GM23338 (cell line): ENCODE measurements around the gene RELCH. TPM values are rescaled to one million over a fixed set of nuclear protein-coding genes. Genes with fewer than 3 reads are reported as not detected.

Experiments used
- ATAC-seq: fragments of 200-7000 bp; cut with Tn5 transposase; 3 replicates; pipeline ENCODE4 v1.9.1; 2020
- DNase-seq: peaks from one replicate; pipeline ENCODE4 v3.0.0-alpha.2; 2015; ENCODE audit warnings: low spot score
- H2AFZ ChIP-seq: fragments of 200-600 bp; sonication (generic); 2 replicates; pipeline ENCODE4 v1.8.0; 2016; ENCODE audit warnings: antibody characterized with exemption, mild to moderate bottlenecking, moderate library complexity
- H3F3A ChIP-seq: fragments of 200-600 bp; sonication (generic); replicated peaks from 2 replicates; pipeline ENCODE4 v1.8.0; 2017; ENCODE audit warnings: antibody characterized with exemption, mixed run types, low read depth
- H3K27ac ChIP-seq: fragments of 200-600 bp; sonication (generic); 2 replicates; pipeline ENCODE4 v1.6.1; 2016; ENCODE audit warnings: low read depth
- H3K27me3 ChIP-seq: fragments of 200-600 bp; sonication (generic); 2 replicates; pipeline ENCODE4 v1.8.0; 2016; ENCODE audit warnings: mild to moderate bottlenecking, mixed run types, moderate library complexity; ENCODE audit not compliant: insufficient read depth
- H3K36me3 ChIP-seq: fragments of 200-600 bp; sonication (generic); 2 replicates; pipeline ENCODE4 v1.8.0; 2016; ENCODE audit warnings: mild to moderate bottlenecking; ENCODE audit not compliant: insufficient read depth
- H3K4me1 ChIP-seq: fragments of 200-600 bp; sonication (generic); 2 replicates; pipeline ENCODE4 v1.8.0; 2016; ENCODE audit warnings: mild to moderate bottlenecking, moderate library complexity; ENCODE audit not compliant: insufficient read depth
- H3K4me2 ChIP-seq: fragments of 200-600 bp; sonication (generic); 2 replicates; pipeline ENCODE4 v1.7.1; 2017; ENCODE audit warnings: mixed run types
- H3K4me3 ChIP-seq: fragments of 200-600 bp; sonication (generic); 2 replicates; pipeline ENCODE4 v1.6.1; 2016; ENCODE audit warnings: mixed run types
- H3K79me2 ChIP-seq: fragments of 200-600 bp; sonication (generic); replicated peaks from 2 replicates; pipeline ENCODE4 v1.8.0; 2017; ENCODE audit warnings: mild to moderate bottlenecking; ENCODE audit not compliant: insufficient read depth
- H3K9me2 ChIP-seq: fragments of 200-600 bp; sonication (generic); 2 replicates; pipeline ENCODE4 v1.8.0; 2017; ENCODE audit not compliant: insufficient read depth
- H4K20me1 ChIP-seq: fragments of 200-600 bp; sonication (generic); replicated peaks from 2 replicates; pipeline ENCODE4 v1.8.0; 2017; ENCODE audit warnings: mild to moderate bottlenecking; ENCODE audit not compliant: insufficient read depth
- H3K27ac Mint-ChIP-seq: 2 replicates; pipeline ENCODE4 v1.8.0; 2020; ENCODE audit warnings: inconsistent platforms, mild to moderate bottlenecking, moderate library complexity, mixed read lengths
- H3K27me3 Mint-ChIP-seq: 3 replicates; pipeline ENCODE4 v1.8.0; 2022; ENCODE audit warnings: low read depth, mild to moderate bottlenecking, moderate library complexity, mixed read lengths, inconsistent platforms; ENCODE audit not compliant: insufficient read depth, poor library complexity
- H3K36me3 Mint-ChIP-seq: 3 replicates; pipeline ENCODE4 v1.8.0; 2021; ENCODE audit warnings: low read depth, mild to moderate bottlenecking, inconsistent platforms, moderate library complexity, mixed read lengths
- H3K4me1 Mint-ChIP-seq: 3 replicates; pipeline ENCODE4 v1.8.0; 2020; ENCODE audit warnings: mild to moderate bottlenecking, inconsistent platforms, mixed read lengths
- H3K4me3 Mint-ChIP-seq: 3 replicates; pipeline ENCODE4 v1.8.0; 2021; ENCODE audit warnings: moderate library complexity, mild to moderate bottlenecking, inconsistent platforms, mixed read lengths
- H3K9me3 Mint-ChIP-seq: 3 replicates; pipeline ENCODE4 v1.8.0; 2020; ENCODE audit warnings: moderate library complexity, mild to moderate bottlenecking, inconsistent platforms, mixed read lengths
- EZH2 ChIP-seq: fragments of 200-600 bp; sonication (generic); IDR thresholded peaks from one replicate; pipeline ENCODE4 v1.8.0; 2017; ENCODE audit warnings: antibody characterized with exemption, mild to moderate bottlenecking, low read depth; ENCODE audit not compliant: unreplicated experiment
- STAT1 ChIP-seq: IDR thresholded peaks from one replicate; pipeline ENCODE4 v1.6.1; 2016; ENCODE audit warnings: antibody characterized with exemption; ENCODE audit not compliant: unreplicated experiment
- ZNF114 ChIP-seq: fragments of 250-450 bp; sonication (Bioruptor Pico); IDR thresholded peaks from 2 replicates; pipeline ENCODE4 v1.5.0; 2020; ENCODE audit warnings: mild to moderate bottlenecking, moderate library complexity
- ZNF331 ChIP-seq: fragments of 250-450 bp; sonication (Bioruptor Pico); IDR thresholded peaks from 2 replicates; pipeline ENCODE4 v1.5.0; 2020; ENCODE audit warnings: low read depth, mild to moderate bottlenecking, moderate library complexity
- polyA plus RNA-seq: library from polyadenylated mRNA; unstranded; fragments of >200 nt; fragmentation: Nextera tagmentation; extraction: Ambion mirVana; gene quantifications from 2 replicates; pipeline ENCODE4 v1.2.1, GENCODE V29; 2016
- total RNA-seq: library from RNA; depleted of rRNA; stranded (reverse); fragments of >200 nt; shearing (Covaris generic); gene quantifications from 2 replicates; pipeline ENCODE4 v1.2.3, GENCODE V29; 2014
- TF ChIP-seq, protein P1 (sequence below): IDR thresholded peaks from 2 replicates; pipeline ENCODE4 v1.6.1; 2016; ENCODE audit warnings: antibody characterized with exemption
- TF ChIP-seq, protein P2 (sequence below): fragments of 250-450 bp; sonication (Bioruptor Pico); IDR thresholded peaks from 2 replicates; pipeline ENCODE4 v1.5.0; 2020; ENCODE audit warnings: mild to moderate bottlenecking, moderate library complexity

The RELCH gene
- total and polyA plus RNA-seq, 2 experiments from 2014 or later: 8.8 to 56.4 TPM

DNA sequence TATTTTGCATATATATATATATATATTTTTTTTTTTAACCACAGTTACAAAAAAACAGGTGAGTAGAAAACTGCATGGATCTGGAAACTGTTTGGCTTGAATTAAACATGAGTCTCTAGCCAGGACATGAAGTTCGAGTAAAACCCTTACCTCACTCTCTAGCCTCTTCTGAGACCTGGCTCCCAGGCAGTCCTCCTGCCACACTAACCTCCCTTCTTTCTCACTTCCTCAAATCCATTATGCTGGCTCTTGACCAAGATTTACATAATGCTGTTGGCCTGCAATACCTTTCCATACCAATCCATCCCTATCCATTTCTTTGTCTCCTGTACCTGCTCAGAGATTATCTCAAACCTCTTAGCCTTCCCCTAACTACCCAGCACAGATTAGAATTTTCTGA is 34.2 kb upstream of the RELCH start:
- no peak overlapping the region for H3K4me3 ChIP-seq
- no peak overlapping the region for H2AFZ ChIP-seq
- H3K9me2 ChIP-seq: no peaks in the 10 kb centered on the region
- Mint-ChIP-seq H3K9me3 (no peaks in the 10 kb centered on the region; the same call in 2 of the 3 replicates), H3K36me3 (no peaks in the 10 kb centered on the region), H3K4me1 (peaks cover 8% of the 10 kb centered on the region), H3K27me3 (peaks cover 2% of the 10 kb centered on the region), H3K4me3 (no peak overlapping the region), H3K27ac (no peak overlapping the region)
- ATAC-seq (no peak; the same call in 2 of the 3 replicates), DNase-seq (peak; percentile 13)
- H3K79me2 ChIP-seq: no peaks in the 10 kb centered on the region
- no peaks in the 10 kb centered on the region for H3K4me1 ChIP-seq
- H3K4me2 ChIP-seq: no peak overlapping the region
- TF ChIP-seq, protein P1, sequence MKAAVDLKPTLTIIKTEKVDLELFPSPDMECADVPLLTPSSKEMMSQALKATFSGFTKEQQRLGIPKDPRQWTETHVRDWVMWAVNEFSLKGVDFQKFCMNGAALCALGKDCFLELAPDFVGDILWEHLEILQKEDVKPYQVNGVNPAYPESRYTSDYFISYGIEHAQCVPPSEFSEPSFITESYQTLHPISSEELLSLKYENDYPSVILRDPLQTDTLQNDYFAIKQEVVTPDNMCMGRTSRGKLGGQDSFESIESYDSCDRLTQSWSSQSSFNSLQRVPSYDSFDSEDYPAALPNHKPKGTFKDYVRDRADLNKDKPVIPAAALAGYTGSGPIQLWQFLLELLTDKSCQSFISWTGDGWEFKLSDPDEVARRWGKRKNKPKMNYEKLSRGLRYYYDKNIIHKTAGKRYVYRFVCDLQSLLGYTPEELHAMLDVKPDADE: no peak
- TF ChIP-seq, protein P2, sequence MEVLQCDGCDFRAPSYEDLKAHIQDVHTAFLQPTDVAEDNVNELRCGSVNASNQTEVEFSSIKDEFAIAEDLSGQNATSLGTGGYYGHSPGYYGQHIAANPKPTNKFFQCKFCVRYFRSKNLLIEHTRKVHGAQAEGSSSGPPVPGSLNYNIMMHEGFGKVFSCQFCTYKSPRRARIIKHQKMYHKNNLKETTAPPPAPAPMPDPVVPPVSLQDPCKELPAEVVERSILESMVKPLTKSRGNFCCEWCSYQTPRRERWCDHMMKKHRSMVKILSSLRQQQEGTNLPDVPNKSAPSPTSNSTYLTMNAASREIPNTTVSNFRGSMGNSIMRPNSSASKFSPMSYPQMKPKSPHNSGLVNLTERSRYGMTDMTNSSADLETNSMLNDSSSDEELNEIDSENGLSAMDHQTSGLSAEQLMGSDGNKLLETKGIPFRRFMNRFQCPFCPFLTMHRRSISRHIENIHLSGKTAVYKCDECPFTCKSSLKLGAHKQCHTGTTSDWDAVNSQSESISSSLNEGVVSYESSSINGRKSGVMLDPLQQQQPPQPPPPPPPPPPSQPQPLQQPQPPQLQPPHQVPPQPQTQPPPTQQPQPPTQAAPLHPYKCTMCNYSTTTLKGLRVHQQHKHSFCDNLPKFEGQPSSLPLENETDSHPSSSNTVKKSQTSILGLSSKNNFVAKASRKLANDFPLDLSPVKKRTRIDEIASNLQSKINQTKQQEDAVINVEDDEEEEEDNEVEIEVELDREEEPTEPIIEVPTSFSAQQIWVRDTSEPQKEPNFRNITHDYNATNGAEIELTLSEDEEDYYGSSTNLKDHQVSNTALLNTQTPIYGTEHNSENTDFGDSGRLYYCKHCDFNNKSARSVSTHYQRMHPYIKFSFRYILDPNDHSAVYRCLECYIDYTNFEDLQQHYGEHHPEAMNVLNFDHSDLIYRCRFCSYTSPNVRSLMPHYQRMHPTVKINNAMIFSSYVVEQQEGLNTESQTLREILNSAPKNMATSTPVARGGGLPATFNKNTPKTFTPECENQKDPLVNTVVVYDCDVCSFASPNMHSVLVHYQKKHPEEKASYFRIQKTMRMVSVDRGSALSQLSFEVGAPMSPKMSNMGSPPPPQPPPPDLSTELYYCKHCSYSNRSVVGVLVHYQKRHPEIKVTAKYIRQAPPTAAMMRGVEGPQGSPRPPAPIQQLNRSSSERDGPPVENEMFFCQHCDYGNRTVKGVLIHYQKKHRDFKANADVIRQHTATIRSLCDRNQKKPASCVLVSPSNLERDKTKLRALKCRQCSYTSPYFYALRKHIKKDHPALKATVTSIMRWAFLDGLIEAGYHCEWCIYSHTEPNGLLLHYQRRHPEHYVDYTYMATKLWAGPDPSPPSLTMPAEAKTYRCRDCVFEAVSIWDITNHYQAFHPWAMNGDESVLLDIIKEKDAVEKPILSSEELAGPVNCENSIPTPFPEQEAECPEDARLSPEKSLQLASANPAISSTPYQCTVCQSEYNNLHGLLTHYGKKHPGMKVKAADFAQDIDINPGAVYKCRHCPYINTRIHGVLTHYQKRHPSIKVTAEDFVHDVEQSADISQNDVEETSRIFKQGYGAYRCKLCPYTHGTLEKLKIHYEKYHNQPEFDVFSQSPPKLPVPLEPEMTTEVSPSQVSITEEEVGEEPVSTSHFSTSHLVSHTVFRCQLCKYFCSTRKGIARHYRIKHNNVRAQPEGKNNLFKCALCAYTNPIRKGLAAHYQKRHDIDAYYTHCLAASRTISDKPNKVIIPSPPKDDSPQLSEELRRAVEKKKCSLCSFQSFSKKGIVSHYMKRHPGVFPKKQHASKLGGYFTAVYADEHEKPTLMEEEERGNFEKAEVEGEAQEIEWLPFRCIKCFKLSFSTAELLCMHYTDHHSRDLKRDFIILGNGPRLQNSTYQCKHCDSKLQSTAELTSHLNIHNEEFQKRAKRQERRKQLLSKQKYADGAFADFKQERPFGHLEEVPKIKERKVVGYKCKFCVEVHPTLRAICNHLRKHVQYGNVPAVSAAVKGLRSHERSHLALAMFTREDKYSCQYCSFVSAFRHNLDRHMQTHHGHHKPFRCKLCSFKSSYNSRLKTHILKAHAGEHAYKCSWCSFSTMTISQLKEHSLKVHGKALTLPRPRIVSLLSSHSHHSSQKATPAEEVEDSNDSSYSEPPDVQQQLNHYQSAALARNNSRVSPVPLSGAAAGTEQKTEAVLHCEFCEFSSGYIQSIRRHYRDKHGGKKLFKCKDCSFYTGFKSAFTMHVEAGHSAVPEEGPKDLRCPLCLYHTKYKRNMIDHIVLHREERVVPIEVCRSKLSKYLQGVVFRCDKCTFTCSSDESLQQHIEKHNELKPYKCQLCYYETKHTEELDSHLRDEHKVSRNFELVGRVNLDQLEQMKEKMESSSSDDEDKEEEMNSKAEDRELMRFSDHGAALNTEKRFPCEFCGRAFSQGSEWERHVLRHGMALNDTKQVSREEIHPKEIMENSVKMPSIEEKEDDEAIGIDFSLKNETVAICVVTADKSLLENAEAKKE (CRISPR knock-in tag): 0 out of 2 replicates have a peak, but pooled peaks have one; percentile 42
- H3K27me3 ChIP-seq: no peaks in the 10 kb centered on the region
- no peaks in the 10 kb centered on the region for H4K20me1 ChIP-seq
- no peaks in the 10 kb centered on the region for H3F3A ChIP-seq
- no peak overlapping the region for H3K27ac ChIP-seq
- H3K36me3 ChIP-seq: no peaks in the 10 kb centered on the region

DNA sequence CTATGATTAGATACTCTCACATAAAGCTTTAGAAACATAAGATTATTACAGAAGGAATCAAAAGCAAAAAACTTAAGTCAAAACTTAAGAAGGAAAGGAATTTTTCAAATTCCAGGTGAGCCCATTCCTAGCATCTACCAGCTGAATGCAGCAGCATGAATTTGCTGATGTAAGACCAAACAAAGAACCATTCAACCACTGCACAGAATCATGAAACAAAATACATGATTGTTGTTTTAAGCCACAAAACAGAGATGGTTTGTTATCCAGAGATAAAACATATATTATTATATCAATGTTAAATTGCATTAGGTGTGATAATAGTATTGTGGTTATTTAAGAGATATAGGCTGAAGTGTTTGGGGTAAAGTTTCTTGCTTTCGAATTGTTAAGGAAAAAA is 29.2 kb upstream of the RELCH start:
- Histone ChIP-seq H3K4me2 (no peak overlapping the region), H3K79me2 (no peaks in the 10 kb centered on the region), H3F3A (no peaks in the 10 kb centered on the region), H3K27ac (no peak overlapping the region), H3K36me3 (no peaks in the 10 kb centered on the region), H3K4me3 (no peak overlapping the region), H3K27me3 (no peaks in the 10 kb centered on the region), H2AFZ (no peak overlapping the region), H4K20me1 (no peaks in the 10 kb centered on the region), H3K9me2 (no peaks in the 10 kb centered on the region), H3K4me1 (no peaks in the 10 kb centered on the region)
- Mint-ChIP-seq H3K9me3 (no peaks in the 10 kb centered on the region; the same call in 2 of the 3 replicates), H3K36me3 (no peaks in the 10 kb centered on the region), H3K27ac (peak overlapping the region; percentile 87), H3K4me3 (no peak overlapping the region), H3K4me1 (peaks cover 4% of the 10 kb centered on the region), H3K27me3 (peaks cover 2% of the 10 kb centered on the region)
- no peak for ATAC-seq
- peak; percentile 26 for DNase-seq
- TF ChIP-seq EZH2 (no peak), ZNF114 (CRISPR knock-in tag) (no peak), ZNF331 (CRISPR knock-in tag) (no peak), STAT1 (no peak)
